Measurements from ENCODE around the gene SURF2. TPM values are rescaled to one million over a fixed set of nuclear protein-coding genes. Genes with fewer than 3 reads are reported as not detected.
"Not testable (repeated sequence)": the region's sequence is repeated elsewhere in the genome, so short reads cannot be mapped to it uniquely, and the experiment has no call there.

Gene SURF2
- total RNA-seq, result 14.5 and 16.0 TPM in 2 replicates

DNA sequence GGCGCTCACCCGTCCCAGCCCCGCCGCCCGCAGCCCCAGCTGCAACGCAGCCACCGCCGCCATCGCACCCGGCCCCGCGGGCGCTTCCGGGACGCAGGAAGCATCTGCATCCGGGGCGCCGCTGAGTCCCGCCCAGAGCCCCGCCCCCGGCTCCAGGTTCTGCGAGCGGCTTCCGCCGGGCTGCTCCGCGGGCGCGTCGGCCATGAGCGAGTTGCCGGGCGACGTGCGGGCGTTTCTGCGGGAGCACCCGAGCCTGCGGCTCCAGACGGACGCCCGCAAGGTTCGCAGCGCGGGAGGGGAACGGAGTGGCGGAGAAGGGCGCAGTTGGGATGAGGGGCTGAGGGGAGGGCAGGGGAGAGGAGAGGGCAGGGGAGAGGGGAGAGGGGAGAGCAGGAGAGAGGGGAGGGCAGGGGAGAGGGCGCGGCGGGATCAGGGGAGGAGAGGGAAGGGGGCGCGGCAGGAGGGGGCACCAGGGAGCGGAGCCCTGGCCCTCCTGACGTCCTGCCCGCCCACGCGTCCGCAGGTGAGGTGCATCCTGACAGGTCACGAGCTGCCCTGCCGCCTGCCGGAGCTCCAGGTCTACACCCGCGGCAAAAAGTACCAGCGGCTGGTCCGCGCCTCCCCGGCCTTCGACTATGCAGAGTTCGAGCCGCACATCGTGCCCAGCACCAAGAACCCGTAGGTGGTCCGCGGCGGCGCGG lies at the start of gene SURF2, which contains the start of gene SURF1:
SURF2 (plus strand) TSS at position 160 of the 701 bp plus-strand sequence; CDS start at position 203, 43 bp downstream.
SURF1 (minus strand) TSS at position 97 of the 701 bp plus-strand sequence; CDS start at position 63, 34 bp downstream.
- intact Hi-C loops (cut with micrococcal nuclease), result loop anchor here (1.0 to 5.0 kb wide), 3 partner anchors 8 to 61 kb away; partner anchors contain the start of genes MED22, REXO4 and RPL7A

DNA sequence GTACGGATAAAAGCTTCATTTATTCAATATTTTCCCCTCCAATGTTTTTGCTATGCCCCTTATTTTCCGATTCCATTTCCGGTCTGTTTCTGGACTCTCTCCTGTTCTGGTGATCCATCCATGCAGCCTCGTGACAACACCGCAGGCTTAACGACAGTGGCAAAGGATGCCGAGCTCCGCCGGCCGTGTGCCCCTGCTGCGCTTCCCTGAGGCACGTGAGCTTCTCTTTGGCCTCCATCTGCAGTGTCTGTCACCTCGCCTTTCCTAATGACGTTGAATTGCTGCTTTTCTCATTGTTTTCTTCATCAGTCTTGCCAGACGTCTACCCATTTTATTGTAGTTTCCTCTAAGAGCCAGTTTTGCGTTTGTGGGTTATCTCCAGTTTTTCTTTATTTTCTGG lies 49.0 kb upstream of the SURF2 start:
- intact Hi-C loops (cut with micrococcal nuclease), result no loop called here

DNA sequence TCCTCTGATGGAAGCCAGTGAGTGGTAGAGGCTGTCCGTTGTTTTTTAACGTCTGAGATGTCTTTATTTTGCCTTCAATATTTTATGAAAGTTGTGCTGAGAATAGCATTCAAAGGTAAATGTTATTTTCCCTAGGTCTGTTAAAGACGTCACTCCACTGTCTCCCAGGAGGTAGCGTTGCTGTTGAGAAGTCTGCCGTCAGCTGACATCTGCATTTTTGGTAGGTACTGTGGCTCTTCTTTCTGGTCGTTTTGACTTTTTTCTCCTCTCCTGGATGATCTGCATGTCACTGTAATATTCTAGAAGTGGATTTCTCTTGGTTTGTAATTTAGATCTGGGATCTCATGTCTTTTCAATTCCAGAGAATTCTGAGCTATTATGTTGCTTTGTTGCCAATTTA lies 46.7 kb upstream of the SURF2 start:
- intact Hi-C loops (cut with micrococcal nuclease), result no loop called here

DNA sequence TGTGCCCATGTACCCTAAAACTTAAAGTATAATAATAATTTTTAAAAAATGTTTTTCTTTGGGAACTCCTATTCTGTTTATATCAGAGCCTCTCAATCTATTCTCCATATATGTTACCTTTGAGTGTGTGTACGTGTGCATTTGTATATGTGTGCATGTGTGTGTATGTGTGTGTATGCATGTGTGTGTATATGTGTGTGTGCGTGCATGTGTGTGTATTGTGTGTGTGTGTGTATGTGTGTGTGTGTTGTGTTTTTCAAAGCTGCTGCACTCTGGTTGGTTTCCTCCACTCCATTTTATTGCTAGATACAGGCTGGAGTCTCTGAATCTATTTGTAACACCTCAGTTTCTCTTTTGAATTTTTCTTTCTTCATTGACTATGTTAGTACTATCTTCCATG lies 40.4 kb upstream of the SURF2 start:
- intact Hi-C loops (cut with micrococcal nuclease), result no loop called here

DNA sequence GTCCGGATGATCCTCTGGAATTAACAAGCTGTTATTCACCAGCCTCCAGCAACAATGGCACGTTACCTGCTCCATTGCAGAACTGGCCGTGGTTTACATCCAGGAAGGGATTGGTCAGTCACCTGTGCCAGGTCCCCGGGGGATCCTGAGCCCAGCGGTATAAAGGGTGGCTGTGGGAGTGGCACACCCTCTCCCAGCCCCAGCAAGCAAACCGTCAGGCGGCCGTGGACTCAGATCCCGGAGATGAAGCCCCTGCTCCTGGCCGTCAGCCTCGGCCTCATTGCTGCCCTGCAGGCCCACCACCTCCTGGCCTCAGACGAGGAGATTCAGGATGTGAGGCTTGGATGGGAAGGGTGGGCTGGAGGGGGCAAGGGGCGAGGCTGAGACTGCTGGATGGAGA lies 38.8 kb upstream of the SURF2 start:
- intact Hi-C loops (cut with micrococcal nuclease), result not testable (repeated sequence)

DNA sequence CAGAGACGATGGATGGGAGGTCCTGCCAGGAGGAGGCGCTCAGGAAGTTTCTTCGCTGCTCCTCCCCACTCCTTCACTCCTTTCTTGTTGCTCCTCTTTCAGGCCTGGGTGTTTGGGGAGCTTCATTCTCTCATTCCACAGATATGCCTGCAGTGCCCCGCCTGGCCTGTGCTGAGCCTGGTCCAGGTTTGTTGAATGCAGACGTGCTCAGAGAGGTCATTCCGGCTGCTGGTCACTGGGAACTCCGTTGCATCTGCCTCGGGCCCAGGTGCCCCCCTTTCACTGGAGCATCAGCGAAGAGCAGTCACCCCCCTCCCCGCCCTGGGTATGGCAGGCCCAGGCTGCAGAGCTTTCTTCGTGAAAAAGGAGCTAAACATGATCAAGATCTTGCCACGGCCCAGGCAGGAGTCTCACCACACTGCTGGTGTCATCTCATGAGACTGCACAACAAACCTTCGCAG lies 35.9 kb upstream of the SURF2 start:
- intact Hi-C loops (cut with micrococcal nuclease), result loop anchor here (10.0 kb wide), 1 partner anchor 76 kb away; no protein-coding TSS in a partner anchor

DNA sequence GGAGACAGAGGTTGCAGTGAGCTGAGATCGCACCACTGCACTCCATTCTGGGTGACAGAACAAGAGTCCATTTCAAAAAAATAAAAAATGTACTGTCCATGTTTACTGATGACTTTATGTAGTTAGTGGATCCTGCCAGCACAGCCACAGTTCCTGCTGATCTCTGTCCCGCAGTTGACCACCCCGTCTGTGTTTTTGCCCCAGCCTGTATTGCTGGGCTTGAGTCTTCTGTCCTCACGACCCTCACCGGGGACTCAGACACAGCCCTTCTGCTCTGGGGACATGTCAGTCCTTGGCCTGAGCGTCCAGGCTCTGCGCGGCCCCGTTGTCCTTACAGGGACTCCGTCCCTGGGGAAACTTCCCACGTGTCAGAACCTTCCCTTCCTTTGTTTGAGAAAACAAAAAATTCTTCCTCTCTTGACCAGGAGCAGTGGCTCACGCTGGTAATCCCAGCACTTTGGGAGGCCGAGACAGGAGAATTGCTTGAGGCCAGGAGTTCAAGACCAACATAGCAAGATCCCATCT lies 34.9 kb upstream of the SURF2 start:
- intact Hi-C loops (cut with micrococcal nuclease), result loop anchor here (10.0 kb wide), 1 partner anchor 77 kb away; no protein-coding TSS in a partner anchor

DNA sequence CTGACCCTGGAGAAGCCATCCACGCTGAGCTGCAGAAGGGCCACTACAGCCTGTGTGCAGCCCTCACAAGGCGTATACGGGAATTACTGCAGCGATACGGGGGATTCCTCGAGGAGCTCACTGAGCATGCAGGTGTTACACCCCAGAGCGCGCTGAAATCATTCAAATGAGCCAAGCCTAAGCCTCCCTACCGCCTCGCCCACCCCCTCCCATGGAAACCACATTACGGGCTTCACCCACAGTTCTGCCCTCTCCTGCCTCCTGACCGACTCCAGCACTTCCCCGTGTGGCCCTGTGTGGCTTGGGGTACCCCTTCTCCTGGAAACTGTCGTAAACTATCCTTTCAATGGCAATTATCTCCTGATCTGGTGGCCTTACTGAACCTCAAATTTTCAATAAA lies 33.6 kb upstream of the SURF2 start:
- intact Hi-C loops (cut with micrococcal nuclease), result loop anchor here (10.0 kb wide), 1 partner anchor 78 kb away; no protein-coding TSS in a partner anchor

DNA sequence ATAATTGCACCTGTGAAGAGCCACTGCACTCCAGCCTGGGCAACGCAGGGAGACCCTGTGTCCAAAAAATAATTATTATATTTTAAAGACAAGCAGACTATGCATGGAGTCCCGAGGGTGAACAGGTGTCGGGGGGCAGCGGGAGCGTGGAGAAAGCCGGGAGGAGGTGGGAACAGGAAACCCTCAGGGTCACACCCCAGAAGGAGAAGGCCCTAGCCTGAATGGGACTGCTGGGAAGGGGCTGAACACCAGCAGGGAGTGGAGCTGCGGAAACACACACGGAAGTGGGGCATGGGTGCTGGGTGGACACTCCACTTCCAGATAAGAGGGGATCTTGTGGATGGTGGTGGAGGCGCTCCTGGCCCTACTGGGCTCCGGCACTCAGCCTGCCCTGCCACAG lies 33.1 kb upstream of the SURF2 start:
- intact Hi-C loops (cut with micrococcal nuclease), result loop anchor here (10.0 kb wide), 1 partner anchor 78 kb away; no protein-coding TSS in a partner anchor

DNA sequence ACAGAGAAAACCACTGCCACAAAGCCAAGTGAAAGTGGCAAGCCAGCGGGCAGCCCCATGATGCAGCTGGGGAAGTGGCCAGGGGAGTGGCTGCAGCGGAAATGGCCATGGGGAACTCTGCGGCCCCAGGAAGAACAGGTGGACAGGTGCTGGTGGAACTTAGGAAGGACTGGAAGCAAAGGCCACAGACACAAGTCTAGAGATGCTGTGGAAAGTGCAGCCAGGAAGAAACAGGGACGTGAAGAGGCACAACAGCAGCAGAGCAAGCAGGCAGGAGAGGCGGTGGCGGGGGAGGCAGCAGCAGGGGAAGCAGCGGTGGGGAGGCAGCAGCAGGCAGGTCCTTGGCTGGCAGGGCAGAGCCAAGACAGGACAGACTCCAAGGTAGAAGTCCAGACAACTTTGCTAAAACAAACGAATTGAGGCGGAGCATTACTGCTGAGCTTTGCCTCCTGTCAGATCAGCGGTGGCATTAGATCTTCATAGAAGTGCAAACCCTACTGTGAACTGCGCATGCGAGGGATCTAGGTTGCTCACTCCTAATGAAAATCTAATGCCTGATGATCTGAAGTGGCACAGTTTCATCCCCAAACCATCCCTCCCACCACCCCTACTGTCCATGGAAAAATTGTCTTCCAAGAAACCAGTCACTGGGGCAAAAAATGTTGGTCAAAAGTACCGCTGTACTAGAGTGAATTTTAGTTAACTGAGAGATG lies 32.2 kb upstream of the SURF2 start:
- intact Hi-C loops (cut with micrococcal nuclease), result loop anchor here (10.0 kb wide), 1 partner anchor 79 kb away; no protein-coding TSS in a partner anchor

DNA sequence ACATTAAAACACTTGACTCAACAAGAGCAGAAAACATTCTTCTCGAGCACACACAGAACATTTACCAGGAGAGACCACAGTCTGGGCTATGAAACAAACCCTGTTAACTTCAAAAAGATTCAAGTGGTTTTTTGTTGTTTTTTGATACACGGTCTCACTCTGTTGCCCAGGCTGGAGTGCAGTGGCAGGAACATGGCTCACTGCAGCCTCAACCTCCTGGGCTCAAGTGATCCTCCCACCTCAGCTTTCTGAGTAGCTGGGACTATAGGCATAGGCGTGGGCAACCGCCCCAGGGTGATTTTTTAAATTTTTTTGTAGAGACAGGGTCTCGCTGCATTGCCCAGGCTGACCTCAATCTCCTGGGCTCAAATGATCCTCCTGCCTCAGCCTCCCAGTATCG lies 29.3 kb upstream of the SURF2 start:
- intact Hi-C loops (cut with micrococcal nuclease), result loop anchor here (10.0 kb wide), 1 partner anchor 82 kb away; no protein-coding TSS in a partner anchor

DNA sequence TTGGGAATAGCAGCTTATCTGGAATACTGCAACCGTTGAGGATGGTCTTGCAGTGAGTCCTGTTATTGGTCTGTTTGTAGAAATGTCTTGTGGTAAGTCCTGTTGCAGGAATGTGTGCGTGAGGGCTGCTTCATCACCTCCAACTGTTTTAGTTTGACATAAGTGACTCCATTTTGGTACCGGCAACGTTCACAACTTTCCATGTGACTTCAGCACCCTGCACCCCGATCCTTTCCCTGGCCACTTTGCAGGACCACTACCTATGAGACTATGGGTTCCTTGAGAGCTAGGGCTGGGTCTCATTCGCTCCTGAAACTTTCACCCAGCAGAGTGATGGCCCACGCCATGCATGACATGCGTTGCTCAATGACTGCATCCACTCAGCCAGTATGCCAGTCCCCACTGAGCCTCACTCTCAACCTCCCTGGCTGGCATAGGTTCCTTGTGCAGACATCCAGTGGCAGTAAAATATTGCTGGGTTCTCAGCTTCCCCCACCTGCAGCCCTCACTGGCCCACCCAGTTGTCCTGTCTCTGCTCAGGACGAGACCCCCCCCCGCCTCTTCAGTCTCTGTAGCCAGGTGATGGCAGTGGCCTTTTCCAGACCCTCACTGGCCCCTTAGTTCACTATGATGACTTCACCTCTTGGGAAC lies 28.4 kb upstream of the SURF2 start:
- intact Hi-C loops (cut with micrococcal nuclease), result loop anchor here (2.0 to 10.0 kb wide), 2 partner anchors 83 to 141 kb away; no protein-coding TSS in a partner anchor

DNA sequence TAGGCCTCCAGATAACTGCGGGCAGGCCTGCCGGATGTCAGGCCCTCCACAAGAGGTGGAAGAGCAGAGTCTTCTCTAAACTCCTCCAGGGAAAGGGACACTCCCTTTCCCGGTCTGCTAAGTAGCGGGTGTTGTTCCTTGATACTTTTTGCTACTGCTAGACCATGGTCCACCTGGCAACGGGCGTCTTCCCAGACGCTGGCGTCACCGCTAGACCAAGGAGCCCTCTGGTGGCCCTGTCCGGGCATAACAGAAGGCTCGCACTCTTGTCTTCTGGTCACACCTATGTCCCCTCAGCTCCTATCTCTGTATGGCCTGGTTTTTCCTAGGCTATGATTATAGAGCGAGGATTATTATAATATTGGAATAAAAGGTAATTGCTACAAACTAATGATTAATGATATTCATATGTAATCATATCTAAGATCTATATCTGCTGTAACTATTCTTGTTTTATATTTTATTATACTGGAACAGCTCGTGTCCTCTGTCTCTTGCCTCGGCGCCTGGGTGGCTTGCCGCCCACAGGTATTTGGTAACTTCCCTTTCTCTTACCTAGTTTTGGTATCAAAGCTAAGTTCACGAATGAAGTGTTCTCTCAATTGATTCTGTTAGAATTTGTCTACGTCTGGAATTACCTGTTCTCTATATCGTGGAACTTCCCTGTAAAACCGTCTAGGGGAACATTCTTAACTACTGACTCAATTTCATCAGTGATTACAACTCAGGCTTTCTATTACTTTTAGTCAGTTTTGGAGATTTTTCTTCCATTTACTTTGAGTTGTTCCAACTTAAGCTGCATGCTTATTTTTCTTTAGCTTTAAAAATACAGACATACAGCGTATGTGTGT lies 26.8 kb upstream of the SURF2 start:
- intact Hi-C loops (cut with micrococcal nuclease), result loop anchor here (2.0 to 10.0 kb wide), 2 partner anchors 85 to 143 kb away; no protein-coding TSS in a partner anchor

DNA sequence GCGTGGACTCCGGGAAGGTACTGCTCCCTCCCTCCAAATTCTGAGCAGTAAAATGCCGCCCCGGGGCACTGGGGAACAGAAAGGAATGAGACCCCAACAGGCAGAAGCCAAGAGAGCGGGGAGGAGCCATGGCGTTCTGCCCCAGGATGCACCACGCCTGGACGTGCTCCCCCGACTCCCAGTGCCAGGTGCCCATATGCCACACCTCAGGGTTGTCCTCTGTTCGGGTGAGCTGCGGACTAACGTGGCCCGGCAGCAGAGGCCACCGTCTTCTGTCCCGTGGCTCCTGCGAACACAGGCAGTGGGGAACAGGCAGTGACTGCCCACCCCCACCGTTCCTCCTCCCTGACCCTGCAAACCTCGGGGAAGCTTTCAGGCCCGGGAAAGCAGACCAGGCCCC lies 25.1 kb upstream of the SURF2 start:
- intact Hi-C loops (cut with micrococcal nuclease), result no loop called here

DNA sequence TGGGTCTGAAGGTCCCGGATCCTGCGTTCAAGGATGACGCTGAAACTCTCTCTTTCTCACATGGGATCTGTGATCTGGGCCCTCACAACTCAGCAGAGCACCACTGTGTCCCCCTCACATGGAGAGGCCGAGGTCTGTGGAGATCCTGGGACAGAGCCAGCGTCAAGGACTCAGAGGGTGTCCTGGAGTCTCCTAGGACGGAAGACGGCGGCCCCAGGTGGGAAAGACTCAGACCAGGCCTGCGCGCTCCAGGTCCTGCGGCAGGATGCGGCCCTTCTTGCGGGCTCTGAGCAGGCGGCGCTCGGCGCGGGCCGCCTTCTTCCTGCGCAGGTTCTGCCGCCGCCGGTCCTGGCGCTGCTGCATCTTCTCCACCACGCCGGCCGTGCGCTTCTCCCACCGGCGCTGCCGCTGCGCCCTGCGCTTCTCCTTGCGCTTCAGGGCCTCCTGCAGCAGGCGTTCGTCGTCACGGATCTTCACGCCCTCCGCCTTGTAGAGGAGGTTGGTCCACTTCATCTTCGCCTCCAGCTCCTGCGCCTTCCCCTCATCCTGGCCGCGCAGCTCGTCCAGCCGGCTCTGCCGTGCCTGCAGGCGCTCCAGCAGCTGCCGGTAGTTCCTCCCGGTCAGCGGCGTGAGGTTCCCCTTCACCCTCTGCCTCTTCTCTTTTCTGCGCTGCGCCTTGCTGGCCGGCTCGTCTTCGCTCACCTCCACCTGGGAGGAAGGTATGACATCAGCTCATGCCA lies 24.5 kb upstream of the SURF2 start:
- intact Hi-C loops (cut with micrococcal nuclease), result no loop called here

DNA sequence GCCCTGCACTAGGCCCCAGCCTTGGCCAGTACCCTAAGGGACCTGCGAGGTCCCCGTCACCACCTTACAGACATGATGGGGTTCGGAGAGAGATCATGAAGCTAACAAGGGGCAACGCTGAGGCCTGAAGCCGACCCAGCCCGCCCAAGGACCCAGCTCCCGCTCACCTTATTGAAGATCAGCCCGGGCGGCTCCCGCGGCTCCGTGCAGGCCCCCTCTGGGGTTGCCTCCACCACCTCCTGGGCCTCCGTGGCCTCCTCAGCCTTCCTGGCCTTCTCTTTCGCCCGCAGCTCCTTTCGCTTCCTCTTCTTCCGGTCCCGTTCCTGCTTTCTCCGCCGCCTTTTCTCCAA lies 24.0 kb upstream of the SURF2 start:
- intact Hi-C loops (cut with micrococcal nuclease), result no loop called here

DNA sequence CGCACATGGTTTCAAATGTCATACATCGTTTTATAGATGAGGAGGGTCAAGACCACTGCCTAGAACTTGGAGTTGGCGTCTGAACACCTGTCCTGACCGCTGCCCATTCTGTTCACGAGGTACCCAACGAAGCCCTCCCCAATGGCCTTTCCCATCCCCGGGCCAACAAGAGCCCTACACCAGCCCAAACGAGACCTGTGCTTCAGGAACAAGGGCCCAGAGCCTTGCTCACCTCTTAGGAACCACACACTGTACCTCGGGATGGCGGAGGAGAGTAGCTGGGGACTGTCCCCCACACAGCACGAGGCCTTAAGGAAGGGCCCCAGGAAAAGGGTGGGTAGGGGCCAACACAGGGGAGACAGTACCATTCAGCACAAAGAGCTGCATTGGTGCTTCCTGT lies 23.3 kb upstream of the SURF2 start:
- intact Hi-C loops (cut with micrococcal nuclease), result no loop called here

DNA sequence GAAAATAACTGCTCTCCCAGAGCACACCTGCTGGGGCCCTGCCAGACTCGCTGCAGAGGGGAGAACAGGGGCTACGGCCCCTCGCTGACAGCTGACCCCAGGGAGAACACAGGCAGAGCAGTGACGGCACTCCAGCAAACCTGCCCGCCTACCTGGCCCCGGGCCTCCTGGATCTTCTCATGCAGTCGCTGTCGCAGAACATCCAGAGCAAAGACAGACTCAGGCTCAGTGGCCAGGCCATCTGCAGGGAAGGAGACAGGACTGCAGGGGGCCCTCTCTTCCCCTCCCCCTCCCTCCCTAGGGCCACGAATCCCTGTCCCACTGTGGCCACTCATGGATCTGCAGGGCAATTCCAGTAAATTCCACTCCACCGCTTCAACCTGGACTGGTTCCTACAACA lies 22.8 kb upstream of the SURF2 start:
- intact Hi-C loops (cut with micrococcal nuclease), result no loop called here

DNA sequence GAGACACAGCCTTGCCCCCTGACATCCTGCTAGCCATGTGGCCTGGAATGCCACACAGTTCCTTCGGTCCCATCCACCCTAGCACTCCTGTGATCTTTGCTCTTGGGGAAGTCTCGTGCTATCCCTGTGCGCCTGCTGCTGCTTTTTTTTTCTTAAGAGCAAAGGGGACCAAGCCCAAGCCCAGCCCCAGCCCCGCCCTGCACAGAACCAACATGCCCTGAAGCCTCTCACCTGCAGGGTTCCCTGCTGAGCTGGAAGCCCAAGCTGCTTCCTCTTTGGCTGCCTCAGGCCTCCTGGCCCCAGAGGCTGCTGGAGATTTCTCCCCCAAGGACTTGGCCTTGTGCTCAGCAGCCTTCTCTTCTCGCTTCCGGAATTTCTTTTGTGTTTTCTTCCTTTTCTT lies 22.2 kb upstream of the SURF2 start:
- intact Hi-C loops (cut with micrococcal nuclease), result no loop called here

DNA sequence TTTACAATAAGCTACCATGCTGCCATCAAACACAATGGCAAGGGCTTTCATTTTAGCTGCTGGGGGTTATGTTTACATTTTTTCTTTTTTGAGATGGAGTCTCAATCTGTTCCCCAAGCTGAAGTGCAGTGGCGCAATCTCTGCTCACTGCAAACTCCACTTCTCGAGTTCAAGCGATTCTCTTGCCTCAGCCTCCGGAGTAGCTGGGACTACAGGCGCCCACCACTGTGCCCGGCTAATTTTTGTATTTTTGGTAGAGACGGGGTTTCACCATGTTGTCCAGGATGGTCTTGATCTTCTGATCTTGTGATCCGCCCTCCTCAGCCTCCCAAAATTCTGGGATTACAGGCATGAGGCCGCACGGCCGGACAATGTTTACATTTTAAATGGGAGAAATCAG lies 21.5 kb upstream of the SURF2 start:
- intact Hi-C loops (cut with micrococcal nuclease), result not testable (repeated sequence)

Data from T-helper 2 cell treated with Interferon-gamma antibody and Interleukin-4, amounts not matched to agents 100 ng/mL and 5 ng/mL, for 36 hours (primary cell).